K562 (cell line): ENCODE results near the gene TTLL11.

Experiments
- EP300 ChIP-seq: IDR thresholded peaks from 2 replicates; pipeline ENCODE4 v1.6.1; 2012; ENCODE audit warnings: low read length, improper control_type of control experiment
- KLF6 ChIP-seq: fragments of 250-450 bp; sonication (Bioruptor Pico); IDR thresholded peaks from 2 replicates; pipeline ENCODE4 v1.4.0; 2020; ENCODE audit warnings: mild to moderate bottlenecking, moderate library complexity, borderline replicate concordance
- MECOM ChIP-seq: fragments of 250-450 bp; sonication (Bioruptor Pico); IDR thresholded peaks from 2 replicates; pipeline ENCODE4 v1.8.0; 2022; ENCODE audit warnings: inconsistent platforms
- SPI1 ChIP-seq: IDR thresholded peaks from 2 replicates; pipeline ENCODE4 v1.6.1; 2011; ENCODE audit warnings: low read depth, low read length, control low read depth, borderline replicate concordance

GRCh38 chr9:121876658-121877271, 216.3 kb downstream of the TTLL11 start:
- no peak for TF ChIP-seq EP300
- TF ChIP-seq KLF6 (CRISPR knock-in tag) = no peak
- no peak for TF ChIP-seq SPI1
- TF ChIP-seq MECOM (CRISPR knock-in tag) = no peak
